Fibroblast of pulmonary artery (primary cell): ENCODE results near the gene BCL7A.
"Not testable (repeated sequence)": the region's sequence is repeated elsewhere in the genome, so short reads cannot be mapped to it uniquely, and the experiment has no call there.

Experiments used
- DNase-seq: peaks from one replicate; pipeline ENCODE4 v3.0.0-alpha.2; 2010; ENCODE audit warnings: low read depth
- H3K4me3 ChIP-seq: replicated peaks from 2 replicates; pipeline ENCODE4 v1.5.1; 2011; ENCODE audit warnings: low read depth, mild to moderate bottlenecking, control low read depth, low read length, moderate library complexity
- TF ChIP-seq, protein P1 (sequence below): IDR thresholded peaks from 2 replicates; pipeline ENCODE4 v1.5.1; 2011; ENCODE audit warnings: mild to moderate bottlenecking, control low read depth, low read length, inconsistent platforms; ENCODE audit errors: missing control alignments

The BCL7A gene

GRCh38 chr12:122036153-122036552 lies 14.5 kb downstream of the BCL7A start:
- no peak overlapping the region for H3K4me3 ChIP-seq
- TF ChIP-seq, protein P1, sequence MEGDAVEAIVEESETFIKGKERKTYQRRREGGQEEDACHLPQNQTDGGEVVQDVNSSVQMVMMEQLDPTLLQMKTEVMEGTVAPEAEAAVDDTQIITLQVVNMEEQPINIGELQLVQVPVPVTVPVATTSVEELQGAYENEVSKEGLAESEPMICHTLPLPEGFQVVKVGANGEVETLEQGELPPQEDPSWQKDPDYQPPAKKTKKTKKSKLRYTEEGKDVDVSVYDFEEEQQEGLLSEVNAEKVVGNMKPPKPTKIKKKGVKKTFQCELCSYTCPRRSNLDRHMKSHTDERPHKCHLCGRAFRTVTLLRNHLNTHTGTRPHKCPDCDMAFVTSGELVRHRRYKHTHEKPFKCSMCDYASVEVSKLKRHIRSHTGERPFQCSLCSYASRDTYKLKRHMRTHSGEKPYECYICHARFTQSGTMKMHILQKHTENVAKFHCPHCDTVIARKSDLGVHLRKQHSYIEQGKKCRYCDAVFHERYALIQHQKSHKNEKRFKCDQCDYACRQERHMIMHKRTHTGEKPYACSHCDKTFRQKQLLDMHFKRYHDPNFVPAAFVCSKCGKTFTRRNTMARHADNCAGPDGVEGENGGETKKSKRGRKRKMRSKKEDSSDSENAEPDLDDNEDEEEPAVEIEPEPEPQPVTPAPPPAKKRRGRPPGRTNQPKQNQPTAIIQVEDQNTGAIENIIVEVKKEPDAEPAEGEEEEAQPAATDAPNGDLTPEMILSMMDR: no peak
- no peak for DNase-seq

- TF ChIP-seq, protein P1: no peak
- no peak for DNase-seq
- no peak overlapping the region for H3K4me3 ChIP-seq
Measured at GRCh38 chr12:122040579-122041386, 19.1 kb downstream of the BCL7A start.

DNA sequence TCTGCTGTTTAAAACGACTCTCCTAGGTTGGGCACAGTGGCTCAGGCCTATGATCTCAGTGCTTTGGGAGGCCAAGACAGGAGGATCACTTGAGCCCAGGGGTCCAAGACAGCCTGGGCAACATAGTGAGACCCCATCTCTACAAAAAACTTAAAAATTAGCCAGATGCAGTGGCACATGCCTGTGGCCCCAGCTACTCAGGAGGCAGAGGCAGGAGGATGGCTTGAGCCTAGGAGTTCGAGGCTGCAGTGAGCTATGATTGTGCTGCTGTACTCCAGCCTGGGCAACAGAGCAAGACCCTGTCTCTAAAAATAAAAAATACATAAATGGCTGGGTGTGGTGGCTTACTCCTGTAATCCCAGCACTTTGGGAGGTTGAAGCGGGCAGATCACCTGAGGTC lies 19.8 kb downstream of the BCL7A start:
- DNase-seq: not testable (repeated sequence)

DNA sequence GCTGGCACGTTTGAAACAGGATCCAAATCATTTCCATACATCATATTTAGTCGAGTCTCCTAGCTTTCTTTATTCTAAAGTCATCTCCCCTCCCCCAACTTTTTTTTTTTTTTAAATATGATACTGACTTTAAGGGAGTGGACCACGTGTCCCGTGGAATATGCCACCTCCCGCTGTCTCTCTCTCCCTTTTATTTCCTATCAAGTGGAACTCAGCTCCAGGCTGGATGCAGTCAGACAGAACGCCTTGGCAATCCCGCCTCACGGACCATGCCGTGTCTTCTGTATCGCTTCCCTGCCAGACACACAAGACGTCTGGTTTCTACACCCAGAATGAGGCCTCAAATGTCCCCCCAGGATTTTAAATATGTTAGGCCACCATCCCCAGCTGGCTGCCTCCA lies 21.2 kb downstream of the BCL7A start:
- DNase-seq: no peak
- TF ChIP-seq, protein P1: no peak

More for the DNA sequence above, 19.8 kb downstream of the BCL7A start:
- not testable (repeated sequence) for H3K4me3 ChIP-seq

DNA sequence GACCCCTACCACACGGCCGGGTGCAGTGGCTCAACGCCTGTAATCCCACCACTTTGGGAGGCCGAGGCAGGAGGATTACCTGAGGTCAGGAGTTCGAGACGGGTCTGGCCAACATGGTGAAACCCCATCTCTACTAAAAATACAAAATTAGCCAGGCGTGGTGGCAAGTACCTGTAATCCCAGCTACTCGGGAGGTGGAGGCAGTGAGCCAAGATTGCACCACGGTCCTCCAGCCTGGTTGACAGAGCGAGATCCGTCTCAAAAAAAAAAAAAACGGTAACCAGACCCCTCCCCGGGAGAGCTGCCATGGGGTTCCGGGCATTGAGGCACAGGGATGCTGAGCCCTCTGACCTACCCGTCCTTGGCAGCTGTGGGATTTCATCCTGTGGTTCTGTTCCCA lies 21.8 kb downstream of the BCL7A start:
- H3K4me3 ChIP-seq: no peak overlapping the region
- TF ChIP-seq, protein P1: no peak
- DNase-seq: no peak

More for the DNA sequence above, 21.2 kb downstream of the BCL7A start:
- no peak overlapping the region for H3K4me3 ChIP-seq

DNA sequence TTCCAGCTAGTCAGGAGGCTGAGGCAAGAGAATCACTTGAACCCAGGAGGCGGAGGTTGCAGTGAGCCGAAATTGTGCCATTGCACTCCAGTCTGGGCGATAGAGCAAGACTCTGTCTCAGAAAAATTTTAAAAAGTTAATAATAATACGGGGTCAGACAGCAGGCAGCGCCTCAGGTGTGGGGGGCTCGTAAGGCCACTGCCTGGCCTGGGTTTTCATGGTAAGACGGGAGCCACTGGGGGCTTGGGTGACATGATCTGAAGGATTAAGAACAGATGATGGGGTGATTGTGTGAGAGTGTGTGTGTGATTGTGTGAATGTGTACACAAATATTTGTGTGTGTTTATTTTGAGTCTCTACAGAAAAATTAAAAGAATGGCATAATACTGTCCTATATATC lies 23.6 kb downstream of the BCL7A start:
- no peak overlapping the region for H3K4me3 ChIP-seq
- no peak for DNase-seq
- TF ChIP-seq, protein P1: no peak

DNA sequence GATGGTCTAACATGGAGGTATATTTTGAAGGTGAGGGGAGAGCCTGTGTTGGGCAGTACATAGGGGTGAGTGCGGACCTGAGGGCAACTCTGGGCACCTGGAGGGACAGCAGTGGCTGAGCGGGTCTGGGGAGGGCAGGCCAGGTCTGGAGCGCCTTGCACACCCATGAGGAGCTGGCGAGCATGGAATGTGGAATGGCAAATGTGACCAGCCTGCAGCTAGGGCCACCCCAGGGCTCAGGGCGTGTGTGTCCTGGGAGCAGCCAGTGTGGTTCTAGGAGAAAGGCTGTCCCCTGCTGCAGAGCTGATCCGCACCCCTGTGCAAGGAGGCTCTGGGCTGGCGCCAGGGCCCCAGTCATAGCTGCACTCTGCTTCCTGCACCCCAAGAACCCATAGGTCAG lies 24.5 kb downstream of the BCL7A start:
- DNase-seq: no peak
- H3K4me3 ChIP-seq: no peak overlapping the region
- TF ChIP-seq, protein P1: no peak
